Activated CD8-positive, alpha-beta T cell treated with anti-CD3 and anti-CD28 coated beads, Interleukin-2, amount 10 ng/mL, durations not matched to agents 7 days and 5 days (primary cell): ENCODE data around the gene RAB40A. TPM values are rescaled to one million over a fixed set of nuclear protein-coding genes. Genes with fewer than 3 reads are reported as not detected.
"Not testable (repeated sequence)": the region's sequence is repeated elsewhere in the genome, so short reads cannot be mapped to it uniquely, and the experiment has no call there.

Experiments used
- ATAC-seq: fragments of 150-1000 bp; cut with Tn5 transposase; one replicate; pipeline ENCODE4 v1.10.0; 2021; ENCODE audit warnings: moderate library complexity
- CTCF ChIA-PET: fragments of 350-600 bp; sonication (Branson Sonifier 250); formaldehyde crosslinking; loops from one replicate; lab custom pipeline; 2021; ENCODE audit warnings: antibody characterized with exemption; lab: Charles Lee
- POLR2A ChIA-PET: fragments of 350-600 bp; sonication (Branson Sonifier 250); formaldehyde crosslinking; loops from one replicate; lab custom pipeline; 2021; ENCODE audit warnings: antibody characterized with exemption; lab: Charles Lee
- DNase-seq: peaks from one replicate; pipeline ENCODE4 v3.0.0-alpha.2; 2020
- H3K27ac Mint-ChIP-seq: one replicate; pipeline ENCODE4 v1.8.0; 2021; ENCODE audit warnings: mild to moderate bottlenecking, mixed read lengths
- H3K27me3 Mint-ChIP-seq: one replicate; pipeline ENCODE4 v1.8.0; 2021; ENCODE audit warnings: low read depth, mixed read lengths
- H3K36me3 Mint-ChIP-seq: one replicate; pipeline ENCODE4 v1.8.0; 2021; ENCODE audit warnings: low read depth, mixed read lengths
- H3K4me1 Mint-ChIP-seq: one replicate; pipeline ENCODE4 v1.8.0; 2021; ENCODE audit warnings: low read depth, mixed read lengths
- H3K4me3 Mint-ChIP-seq: one replicate; pipeline ENCODE4 v1.8.0; 2021; ENCODE audit warnings: mild to moderate bottlenecking, mixed read lengths
- H3K9me3 Mint-ChIP-seq: one replicate; pipeline ENCODE4 v1.8.0; 2022; ENCODE audit warnings: mixed read lengths; ENCODE audit not compliant: insufficient read depth
- total RNA-seq, 2 experiments: library from RNA; stranded (reverse); gene quantifications; one replicate each; pipeline ENCODE4 v1.2.3, GENCODE V29; 2021

RAB40A gene
- total RNA-seq, 2 experiments from 2014 or later: not detected

DNA sequence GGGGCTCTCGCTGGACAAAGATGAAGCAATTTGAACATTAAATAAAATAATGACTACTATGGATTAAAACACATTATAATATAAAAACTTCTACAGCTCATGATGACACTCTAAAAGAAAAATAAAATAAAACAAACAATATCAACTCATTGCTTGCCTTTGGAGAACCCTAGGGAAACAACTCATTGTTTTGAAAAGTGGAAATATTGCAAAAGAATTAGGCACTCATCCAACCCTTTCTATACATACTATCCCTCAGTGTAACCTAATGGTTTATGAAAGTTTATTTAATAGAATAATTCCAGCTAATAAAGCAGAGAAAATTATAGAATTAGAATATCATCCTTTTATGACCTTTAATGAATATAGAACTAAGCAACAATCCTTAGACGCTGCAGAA is 718 bp downstream of the RAB40A start:
- Mint-ChIP-seq H3K9me3 (no peaks in the 10 kb centered on the region), H3K36me3 (no peaks in the 10 kb centered on the region), H3K27ac (no peak overlapping the region), H3K4me3 (no peak overlapping the region), H3K4me1 (no peaks in the 10 kb centered on the region), H3K27me3 (no peaks in the 10 kb centered on the region)
- DNase-seq (no peak), ATAC-seq (no peak)
- POLR2A ChIA-PET: no interaction called here
- CTCF ChIA-PET: no interaction called here

- no peaks in the 10 kb centered on the region for H3K4me1 Mint-ChIP-seq
- H3K36me3 Mint-ChIP-seq: no peaks in the 10 kb centered on the region
- CTCF ChIA-PET: no interaction called here
- no peaks in the 10 kb centered on the region for H3K9me3 Mint-ChIP-seq
- no peak overlapping the region for H3K27ac Mint-ChIP-seq
- no peaks in the 10 kb centered on the region for H3K27me3 Mint-ChIP-seq
- H3K4me3 Mint-ChIP-seq: no peak overlapping the region
- POLR2A ChIA-PET: no interaction called here
- DNase-seq (no peak), ATAC-seq (no peak)
Observed at GRCh38 chrX:103517246-103517645, 2.0 kb downstream of the RAB40A start.

- ATAC-seq: no peak
- DNase-seq: no peak
Observed at GRCh38 chrX:103513476-103514108, 5.7 kb downstream of the RAB40A start.

DNA sequence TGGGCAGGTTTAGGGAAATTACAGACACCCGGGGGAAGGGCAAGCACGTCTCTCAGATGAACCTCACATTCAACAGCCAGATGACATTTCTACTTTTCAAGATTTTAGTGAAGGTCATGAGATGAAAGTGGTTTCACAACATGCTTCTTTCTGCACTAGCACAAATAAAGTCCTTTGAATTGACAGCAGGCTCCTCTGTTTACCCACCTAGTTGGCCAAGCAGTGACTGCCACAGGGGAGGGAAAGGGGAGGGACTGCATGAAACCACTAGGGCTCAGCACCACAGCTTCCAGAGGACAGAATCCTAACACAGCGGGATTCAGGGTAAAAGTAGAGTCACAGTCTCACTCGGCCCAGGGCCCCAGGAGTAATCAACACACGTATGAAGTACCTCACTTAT is 6.2 kb downstream of the RAB40A start:
- CTCF ChIA-PET: no interaction called here
- no peaks in the 10 kb centered on the region for H3K9me3 Mint-ChIP-seq
- ATAC-seq: no peak
- DNase-seq: no peak
- no peak overlapping the region for H3K27ac Mint-ChIP-seq
- no peaks in the 10 kb centered on the region for H3K27me3 Mint-ChIP-seq
- no peak overlapping the region for H3K4me3 Mint-ChIP-seq
- POLR2A ChIA-PET: no interaction called here
- no peaks in the 10 kb centered on the region for H3K4me1 Mint-ChIP-seq
- no peaks in the 10 kb centered on the region for H3K36me3 Mint-ChIP-seq

More at GRCh38 chrX:103513476-103514108, 5.7 kb downstream of the RAB40A start:
- H3K27me3 Mint-ChIP-seq: no peaks in the 10 kb centered on the region
- H3K36me3 Mint-ChIP-seq: no peaks in the 10 kb centered on the region
- no peak overlapping the region for H3K4me3 Mint-ChIP-seq
- no peaks in the 10 kb centered on the region for H3K4me1 Mint-ChIP-seq
- H3K9me3 Mint-ChIP-seq: no peaks in the 10 kb centered on the region
- ChIA-PET CTCF (no interaction called here), POLR2A (no interaction called here)
- no peak overlapping the region for H3K27ac Mint-ChIP-seq

DNA sequence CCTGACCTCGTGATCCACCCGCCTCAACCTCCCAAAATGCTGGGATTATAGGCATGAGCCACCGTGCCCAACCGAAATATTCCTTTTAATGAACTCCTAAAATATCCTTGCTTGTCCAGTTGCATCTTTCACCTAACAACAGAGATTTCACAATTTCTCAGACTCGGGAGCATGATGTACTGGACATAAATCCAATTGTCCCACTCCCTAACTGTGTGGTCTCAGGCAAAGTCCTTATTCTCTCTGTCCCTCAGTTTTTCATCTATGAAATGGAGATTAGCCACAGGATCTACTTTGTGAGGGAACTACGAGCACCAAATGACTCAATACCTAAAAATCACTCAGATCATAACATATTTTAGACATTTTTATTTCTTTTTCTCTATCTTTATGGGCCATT is 9.3 kb downstream of the RAB40A start:
- Mint-ChIP-seq H3K4me1 (no peaks in the 10 kb centered on the region), H3K27ac (no peak overlapping the region), H3K4me3 (no peak overlapping the region), H3K36me3 (no peaks in the 10 kb centered on the region), H3K27me3 (no peaks in the 10 kb centered on the region), H3K9me3 (no peaks in the 10 kb centered on the region)
- CTCF ChIA-PET: interaction anchor here (1.0 kb wide), 1 partner anchor 310 kb away, joined by 3 read pairs; no protein-coding TSS in a partner anchor
- POLR2A ChIA-PET: no interaction called here
- no peak for ATAC-seq
- DNase-seq: no peak

DNA sequence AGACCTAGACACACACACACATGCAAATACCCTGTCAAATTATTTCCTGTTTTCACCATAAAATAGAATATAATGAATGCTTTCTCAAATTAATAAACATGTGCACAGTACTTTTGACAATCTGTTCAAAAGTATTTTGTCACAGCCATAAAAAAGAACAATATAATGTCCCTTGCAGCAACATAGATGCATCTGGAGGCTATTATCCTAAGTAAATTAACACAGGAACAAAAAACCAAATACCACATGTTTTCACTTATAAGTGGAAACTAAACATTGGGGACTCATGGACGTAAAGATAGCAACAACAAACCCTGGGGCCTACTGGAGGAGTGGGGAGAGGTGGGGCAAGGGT is 15.5 kb downstream of the RAB40A start:
- no peak overlapping the region for H3K27ac Mint-ChIP-seq
- no peak overlapping the region for H3K4me3 Mint-ChIP-seq
- ChIA-PET CTCF (interaction anchor here (1.6 kb wide), 1 partner anchor 14 kb away, joined by 4 read pairs; no protein-coding TSS in a partner anchor), POLR2A (no interaction called here)
- no peak for DNase-seq
- H3K4me1 Mint-ChIP-seq: peaks cover 2% of the 10 kb centered on the region
- no peak for ATAC-seq
- no peaks in the 10 kb centered on the region for H3K9me3 Mint-ChIP-seq
- peaks cover 2% of the 10 kb centered on the region for H3K27me3 Mint-ChIP-seq
- H3K36me3 Mint-ChIP-seq: no peaks in the 10 kb centered on the region

- Mint-ChIP-seq H3K4me1 (peaks cover 2% of the 10 kb centered on the region), H3K4me3 (no peak overlapping the region), H3K9me3 (no peaks in the 10 kb centered on the region), H3K27ac (no peak overlapping the region), H3K36me3 (no peaks in the 10 kb centered on the region), H3K27me3 (peaks cover 2% of the 10 kb centered on the region)
- CTCF ChIA-PET: interaction anchor here (1.6 kb wide), 1 partner anchor 13 kb away, joined by 4 read pairs; no protein-coding TSS in a partner anchor
- ATAC-seq: no peak
- POLR2A ChIA-PET: no interaction called here
- DNase-seq: no peak
Observed at GRCh38 chrX:103503163-103503852, 16.0 kb downstream of the RAB40A start.

DNA sequence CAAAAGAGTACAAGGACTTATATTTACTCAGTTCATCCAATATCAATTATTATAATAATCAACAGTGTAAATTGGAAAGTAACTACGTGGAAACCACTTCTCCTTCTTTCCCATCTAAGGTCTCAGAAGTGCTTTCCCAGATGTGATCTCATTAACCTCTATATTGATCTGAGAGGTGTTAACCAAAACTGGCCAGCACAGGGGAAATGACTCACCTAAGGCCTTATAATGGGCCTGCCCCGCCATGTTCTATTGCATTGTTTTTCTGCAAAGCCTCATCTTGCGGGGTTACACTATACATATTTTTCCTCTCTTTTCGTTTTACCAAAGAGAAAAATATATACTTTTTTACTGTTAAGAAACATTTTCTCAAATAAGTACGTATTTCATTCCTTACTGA is 20.5 kb downstream of the RAB40A start:
- Mint-ChIP-seq H3K27me3 (peaks cover 6% of the 10 kb centered on the region), H3K36me3 (no peaks in the 10 kb centered on the region), H3K27ac (no peak overlapping the region), H3K4me3 (no peak overlapping the region), H3K4me1 (peaks cover 8% of the 10 kb centered on the region), H3K9me3 (no peaks in the 10 kb centered on the region)
- ChIA-PET CTCF (interaction anchor here (1.2 kb wide), 1 partner anchor 9 kb away, joined by 4 read pairs; no protein-coding TSS in a partner anchor), POLR2A (no interaction called here)
- no peak for ATAC-seq
- no peak for DNase-seq

DNA sequence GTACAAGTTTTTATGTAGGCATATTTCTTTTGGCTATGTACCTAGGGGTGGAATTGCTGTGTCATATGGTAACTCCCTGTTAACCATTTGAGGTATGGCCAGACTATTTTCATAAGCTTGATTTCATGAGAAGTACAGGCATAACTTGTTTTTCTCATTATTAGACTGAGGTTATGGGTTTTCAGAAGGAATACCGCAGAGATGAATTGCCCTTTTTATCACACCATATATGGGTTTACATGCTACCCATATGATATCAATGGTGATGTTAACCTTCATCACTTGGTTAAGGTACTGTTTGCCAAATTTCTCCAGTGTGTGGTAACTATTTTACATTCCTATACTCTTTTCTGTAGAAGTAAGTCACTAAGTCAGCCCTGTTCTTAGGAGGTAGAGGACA is 23.5 kb downstream of the RAB40A start:
- Mint-ChIP-seq H3K27me3 (peaks cover 10% of the 10 kb centered on the region), H3K27ac (no peak overlapping the region), H3K36me3 (no peaks in the 10 kb centered on the region), H3K9me3 (no peaks in the 10 kb centered on the region), H3K4me1 (peaks cover 8% of the 10 kb centered on the region), H3K4me3 (no peak overlapping the region)
- ChIA-PET POLR2A (no interaction called here), CTCF (no interaction called here)
- no peak for DNase-seq
- no peak for ATAC-seq

DNA sequence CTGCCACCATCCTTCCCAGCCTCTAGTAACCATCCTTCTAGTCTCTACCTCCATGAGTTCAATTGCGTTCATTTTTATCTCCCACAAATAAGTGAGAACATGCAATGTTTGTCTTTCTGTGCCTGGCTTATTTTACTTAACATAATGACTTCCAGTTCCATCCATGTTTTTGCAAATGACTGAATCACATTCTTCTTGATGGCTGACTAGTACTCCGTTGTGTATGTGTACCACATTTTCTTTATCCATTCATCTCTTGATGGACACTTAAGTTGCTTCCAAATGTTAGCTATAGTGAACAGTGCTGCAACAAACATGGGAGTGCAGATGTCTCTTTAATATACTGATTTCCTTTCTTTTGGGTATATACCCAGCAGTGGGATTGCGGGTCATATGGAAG is 25.7 kb downstream of the RAB40A start:
- H3K9me3 Mint-ChIP-seq, ATAC-seq, H3K27ac Mint-ChIP-seq, CTCF ChIA-PET, DNase-seq, POLR2A ChIA-PET, H3K4me3 Mint-ChIP-seq, H3K4me1 Mint-ChIP-seq, H3K36me3 Mint-ChIP-seq: not testable (repeated sequence)
- peaks cover 10% of the 10 kb centered on the region for H3K27me3 Mint-ChIP-seq

DNA sequence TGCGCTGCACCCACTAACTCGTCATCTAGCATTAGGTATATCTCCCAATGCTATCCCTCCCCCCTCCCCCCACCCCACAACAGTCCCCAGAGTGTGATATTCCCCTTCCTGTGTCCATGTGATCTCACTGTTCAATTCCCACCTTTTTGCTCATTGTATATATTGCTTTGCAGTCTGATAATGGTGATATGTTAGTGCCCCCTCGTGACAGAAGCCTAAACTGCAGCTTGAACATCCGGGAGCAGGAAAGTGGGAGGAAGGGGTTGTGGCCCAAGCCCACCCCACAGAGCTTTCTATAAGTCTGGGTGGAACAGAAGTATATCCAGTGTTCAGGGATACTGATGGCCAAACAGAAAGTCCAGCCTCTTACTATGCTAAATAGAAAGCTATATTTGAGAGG is 29.6 kb downstream of the RAB40A start:
- H3K9me3 Mint-ChIP-seq, H3K4me3 Mint-ChIP-seq, H3K36me3 Mint-ChIP-seq, POLR2A ChIA-PET, H3K27ac Mint-ChIP-seq, H3K4me1 Mint-ChIP-seq, ATAC-seq: not testable (repeated sequence)
- DNase-seq: peak; percentile 42
- CTCF ChIA-PET: interaction anchor here (0.6 to 2.0 kb wide), 11 partner anchors 10 to 279 kb away, joined by 3 to 11 read pairs (median 3); no protein-coding TSS in a partner anchor
- H3K27me3 Mint-ChIP-seq: peaks cover 10% of the 10 kb centered on the region

DNA sequence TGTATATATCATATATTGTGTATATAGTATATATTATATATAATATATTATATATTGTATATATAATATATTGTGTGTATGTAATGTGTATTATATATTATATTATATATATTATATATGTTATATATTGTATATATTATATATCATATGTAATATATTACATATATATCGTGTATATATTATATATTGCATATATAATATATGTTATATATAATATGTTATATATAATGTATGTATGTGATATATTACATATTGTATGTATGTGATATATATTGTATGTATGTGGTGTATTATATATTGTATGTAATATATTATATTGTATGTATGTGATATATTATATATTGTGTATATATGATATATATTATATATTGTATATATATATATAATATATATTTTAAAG is 30.5 kb downstream of the RAB40A start:
- POLR2A ChIA-PET: no interaction called here

More for the DNA sequence above, 30.5 kb downstream of the RAB40A start:
- ATAC-seq (no peak), DNase-seq (no peak)
- H3K4me1 Mint-ChIP-seq: no peaks in the 10 kb centered on the region
- H3K4me3 Mint-ChIP-seq: no peak overlapping the region
- H3K27me3 Mint-ChIP-seq: peaks cover 6% of the 10 kb centered on the region
- H3K9me3 Mint-ChIP-seq: no peaks in the 10 kb centered on the region
- H3K27ac Mint-ChIP-seq: no peak overlapping the region
- no peaks in the 10 kb centered on the region for H3K36me3 Mint-ChIP-seq
- CTCF ChIA-PET: interaction anchor here (2.0 kb wide), 1 partner anchor 24 kb away, joined by 11 read pairs; no protein-coding TSS in a partner anchor
